CD4-positive, alpha-beta T cell treated with Interleukin-6 at 100 ng/mL for 8 hours (primary cell): ENCODE measurements around the gene TAMM41.
"Not testable (repeated sequence)": the region's sequence is repeated elsewhere in the genome, so short reads cannot be mapped to it uniquely, and the experiment has no call there.

Source experiments
- DNase-seq: peaks from one replicate; pipeline ENCODE4 v3.0.0-alpha.2; 2020; ENCODE audit warnings: mixed read lengths, low spot score

Gene TAMM41

DNA sequence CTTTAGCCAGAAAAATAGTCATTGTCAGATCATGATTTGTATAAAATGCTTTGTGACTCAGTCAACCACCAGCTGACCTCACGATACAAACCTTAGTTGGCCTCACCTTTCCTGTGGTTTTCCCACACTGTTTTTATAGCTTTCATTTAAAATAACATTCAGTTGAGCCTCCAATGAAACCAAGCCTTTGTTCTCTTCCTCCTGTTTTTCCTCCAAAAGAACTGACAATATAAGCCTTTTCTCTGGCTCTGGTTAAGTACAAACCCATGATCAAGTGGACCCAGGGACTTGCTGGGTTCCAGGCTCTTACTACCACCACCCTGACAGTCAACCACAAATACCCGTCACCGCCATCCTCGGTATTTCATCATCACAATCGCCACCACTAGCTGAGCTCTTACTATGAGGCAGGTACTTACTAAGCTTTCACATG lies 81.7 kb downstream of the TAMM41 start:
- DNase-seq: peak; percentile 7

- DNase-seq: no peak
Measured at GRCh38 chr3:11759996-11760395, 86.7 kb downstream of the TAMM41 start.

DNA sequence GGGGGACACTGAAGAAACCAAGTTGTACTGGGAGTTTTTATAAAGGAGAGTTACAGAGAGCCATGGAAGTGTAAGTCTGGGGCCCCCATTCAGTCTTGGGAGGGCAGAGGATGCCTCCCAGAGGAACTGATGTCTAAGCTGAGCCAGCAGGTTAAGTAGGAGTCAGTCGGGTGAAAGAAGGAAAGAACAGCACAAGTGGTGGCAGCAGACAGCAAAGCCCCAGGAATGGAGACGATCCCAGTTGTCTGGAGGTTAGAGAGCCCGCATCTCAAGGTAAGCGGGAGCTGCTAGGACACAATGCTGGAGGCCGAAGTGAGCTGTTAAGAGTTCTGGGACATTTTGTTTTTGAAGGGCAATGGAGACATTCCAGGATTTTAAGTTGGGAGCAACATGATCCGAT lies 88.8 kb downstream of the TAMM41 start:
- DNase-seq: no peak

DNA sequence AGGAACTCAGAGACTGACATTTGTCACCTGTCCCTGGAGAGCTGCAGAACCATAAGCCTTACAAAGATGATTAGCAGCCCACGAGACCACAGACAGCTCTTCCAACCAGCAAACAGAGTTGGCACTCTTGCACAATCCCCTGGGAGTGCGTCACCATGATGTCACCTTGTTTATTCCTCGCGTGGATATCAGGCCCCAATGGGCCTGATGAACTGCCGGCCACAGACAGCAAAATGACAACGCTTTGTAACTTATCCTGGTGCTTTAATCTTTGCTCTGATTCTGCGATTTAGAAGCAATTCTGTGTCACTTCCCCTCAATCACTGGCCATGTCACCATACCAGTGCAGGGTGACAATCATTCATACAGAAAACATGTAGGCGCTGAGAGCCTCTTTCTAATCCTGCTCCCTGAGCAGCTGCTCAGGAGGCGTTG lies 89.2 kb downstream of the TAMM41 start:
- DNase-seq: no peak

- DNase-seq: no peak
Measured at GRCh38 chr3:11755276-11755675, 91.4 kb downstream of the TAMM41 start.

DNA sequence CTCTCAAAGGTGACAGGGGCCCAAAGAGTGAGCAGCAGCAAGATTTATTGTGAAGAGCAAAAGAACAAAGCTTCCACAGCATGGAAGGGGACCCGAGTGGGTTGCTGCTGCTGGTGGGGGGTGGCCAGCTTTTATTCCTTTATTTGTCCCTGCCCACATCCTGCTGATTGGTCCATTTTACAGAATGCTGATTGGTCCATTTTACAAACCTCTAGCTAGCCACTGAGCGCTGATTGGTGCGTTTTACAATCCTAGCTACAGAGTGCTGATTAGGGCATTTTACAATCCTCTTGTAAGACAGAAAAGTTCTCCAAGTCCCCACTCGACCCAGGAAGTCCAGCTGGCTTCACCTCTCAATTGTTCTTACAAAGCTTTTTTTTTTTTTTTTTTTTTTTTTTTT lies 94.4 kb downstream of the TAMM41 start:
- not testable (repeated sequence) for DNase-seq

DNA sequence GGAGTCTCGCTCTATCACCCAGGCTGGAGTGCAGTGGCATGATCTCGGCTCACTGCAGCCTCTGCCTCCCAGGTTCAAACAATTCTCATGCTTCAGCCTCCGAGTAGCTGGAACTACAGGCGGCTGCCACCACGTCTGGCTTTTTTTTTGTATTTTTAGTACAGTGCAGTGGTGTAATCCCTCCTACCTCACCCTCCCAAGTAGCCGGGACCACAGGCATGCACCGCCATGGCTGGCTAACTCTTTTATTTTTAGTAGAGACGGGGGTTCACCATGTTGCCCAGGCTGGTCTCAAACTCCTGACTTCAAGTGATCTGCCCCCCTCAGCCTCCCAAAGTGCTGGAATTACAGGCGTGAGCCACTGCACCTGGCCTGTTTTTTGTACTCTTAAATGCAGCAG lies 98.4 kb downstream of the TAMM41 start:
- not testable (repeated sequence) for DNase-seq
